ENCODE measurements around the gene MMP15.
A peak's percentile ranks its signal among the peaks of the same experiment; 100 is the strongest.
"Not testable (repeated sequence)": the region's sequence is repeated elsewhere in the genome, so short reads cannot be mapped to it uniquely, and the experiment has no call there.

MMP15 gene

GRCh38 chr16:57996406-57997175 lies 29.0 kb upstream of the MMP15 start:
- DNase-seq (ENCODE audit: low read depth in 2 of 2), result no peak

- no peak for DNase-seq (ENCODE audit: low read depth in 2 of 2)
Measured at GRCh38 chr16:57997176-57997527, 28.4 kb upstream of the MMP15 start.

GRCh38 chr16:57997528-57998265 lies 27.9 kb upstream of the MMP15 start:
- DNase-seq (ENCODE audit: low read depth in 2 of 2), result no peak

GRCh38 chr16:57998486-57998885 lies 27.1 kb upstream of the MMP15 start:
- peak in 1 of 2 donors; percentile 34 for DNase-seq (ENCODE audit: low read depth in 2 of 2)

GRCh38 chr16:57998992-57999365 lies 26.6 kb upstream of the MMP15 start:
- DNase-seq (ENCODE audit: low read depth in 2 of 2), result no peak

- DNase-seq (ENCODE audit: low read depth in 2 of 2), result no peak
Measured at GRCh38 chr16:57999366-57999970, 26.1 kb upstream of the MMP15 start.

- no peak for DNase-seq (ENCODE audit: low read depth in 2 of 2)
Measured at GRCh38 chr16:57999971-58000705, 25.4 kb upstream of the MMP15 start, which contains the start of gene ZNF319. ZNF319 (minus strand) TSS chr16:58000672; CDS start chr16:57998265, 2,407 bp downstream.

DNA sequence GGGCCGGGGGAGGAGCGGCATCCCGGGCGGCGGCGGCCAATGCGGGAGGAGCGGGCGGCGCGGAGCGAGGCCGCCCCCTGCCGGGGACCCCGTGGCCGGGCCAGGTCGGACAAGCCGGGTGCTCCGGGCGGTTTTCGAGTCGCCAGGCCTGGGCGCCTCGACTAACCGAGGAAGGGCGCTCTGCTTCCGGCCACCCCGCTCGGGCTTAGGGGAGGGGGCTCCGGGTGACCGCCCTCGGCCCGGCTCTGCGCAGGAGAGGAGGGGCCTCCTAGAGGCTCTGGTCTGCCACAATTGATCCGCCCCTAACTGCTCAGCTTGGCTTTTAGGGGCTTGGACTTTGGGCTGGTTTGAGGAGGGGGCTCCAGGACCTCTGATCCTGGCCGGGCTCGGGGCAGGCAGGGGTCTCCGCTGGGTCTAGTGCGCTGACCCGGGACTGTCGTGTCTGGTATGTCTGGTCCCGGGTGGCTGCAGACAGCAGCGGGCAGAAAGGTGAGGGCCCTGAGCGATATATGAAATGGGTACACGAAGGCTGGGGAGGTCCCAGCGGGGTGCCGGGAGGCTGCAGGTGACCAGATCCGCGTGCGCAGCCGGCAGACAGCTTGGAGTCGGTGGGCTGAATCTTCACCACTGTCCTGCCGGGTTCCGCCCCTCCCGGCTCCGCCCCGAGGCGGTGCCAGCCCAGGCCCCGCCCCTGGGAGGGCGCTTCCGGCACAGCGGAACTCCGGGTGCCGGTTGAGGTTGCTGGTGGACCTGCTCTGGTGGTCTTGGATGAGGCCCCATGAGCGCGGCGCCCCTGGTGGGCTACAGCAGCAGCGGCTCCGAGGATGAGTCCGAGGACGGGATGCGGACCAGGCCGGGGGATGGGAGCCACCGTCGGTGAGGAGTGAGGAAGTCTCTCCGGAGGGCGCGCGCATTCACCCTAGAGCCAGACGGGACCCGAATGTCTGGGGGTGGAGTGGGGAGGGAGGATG lies 24.6 kb upstream of the MMP15 start, which contains the start of gene USB1:
TSS of gene USB1 (plus strand) at position 702 of the 971 bp plus-strand sequence. CDS start at position 779, 77 bp downstream.
- DNase-seq (ENCODE audit: low read depth in 2 of 2), result peak; percentile 68

GRCh38 chr16:58001781-58002415 lies 23.7 kb upstream of the MMP15 start:
- DNase-seq (ENCODE audit: low read depth in 2 of 2), result no peak

GRCh38 chr16:58002416-58002800 lies 23.1 kb upstream of the MMP15 start:
- no peak for DNase-seq (ENCODE audit: low read depth in 2 of 2)

- no peak for DNase-seq (ENCODE audit: low read depth in 2 of 2)
Measured at GRCh38 chr16:58002936-58003335, 22.6 kb upstream of the MMP15 start.

DNA sequence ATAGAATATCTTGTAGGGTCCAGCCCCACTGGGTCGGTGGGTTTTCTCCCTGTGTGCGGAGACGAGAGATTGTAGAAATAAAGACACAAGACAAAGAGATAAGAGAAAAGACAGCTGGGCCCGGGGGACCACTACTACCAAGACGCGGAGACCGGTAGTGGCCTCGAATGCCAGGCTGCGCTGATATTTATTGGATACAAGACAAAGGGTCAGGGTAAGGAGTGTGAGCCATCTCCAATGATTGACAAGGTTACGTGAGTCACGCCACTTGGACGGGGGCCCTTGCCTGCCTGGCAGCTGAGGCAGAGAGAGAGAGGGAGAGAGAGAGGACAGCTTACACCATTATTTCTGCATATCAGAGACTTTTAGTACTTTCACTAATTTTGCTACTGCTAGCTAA lies 20.8 kb upstream of the MMP15 start:
- not testable (repeated sequence) for DNase-seq (ENCODE audit: low read depth in 2 of 2)

DNA sequence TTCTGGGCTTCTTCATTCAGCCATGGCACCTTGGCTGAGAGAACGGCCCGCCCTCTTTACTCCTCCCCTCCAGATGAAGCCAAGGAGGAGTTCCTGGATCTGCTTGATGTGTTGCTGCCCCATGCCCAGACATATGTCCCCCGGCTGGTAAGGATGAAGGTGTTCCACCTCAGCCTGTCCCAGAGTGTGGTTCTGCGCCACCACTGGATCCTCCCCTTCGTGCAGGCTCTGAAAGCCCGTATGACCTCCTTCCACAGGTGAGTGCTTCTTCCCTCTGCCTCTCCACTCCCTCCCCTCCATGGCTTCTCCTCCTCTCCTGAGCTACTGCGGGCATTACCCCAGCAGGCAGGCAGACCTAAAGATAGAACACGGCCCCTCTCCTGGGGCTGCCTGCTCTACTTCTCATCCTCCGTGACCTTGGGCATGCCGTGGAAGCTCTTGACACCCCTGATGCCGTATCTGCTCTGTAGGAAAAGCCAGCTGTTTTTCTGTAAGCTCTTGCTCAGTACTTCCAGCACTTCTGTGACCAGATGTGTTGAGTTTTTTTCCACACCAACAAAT lies 15.6 kb upstream of the MMP15 start:
- no peak for DNase-seq (ENCODE audit: low read depth in 2 of 2)

GRCh38 chr16:58010886-58011285 lies 14.7 kb upstream of the MMP15 start:
- no peak for DNase-seq (ENCODE audit: low read depth in 2 of 2)

DNA sequence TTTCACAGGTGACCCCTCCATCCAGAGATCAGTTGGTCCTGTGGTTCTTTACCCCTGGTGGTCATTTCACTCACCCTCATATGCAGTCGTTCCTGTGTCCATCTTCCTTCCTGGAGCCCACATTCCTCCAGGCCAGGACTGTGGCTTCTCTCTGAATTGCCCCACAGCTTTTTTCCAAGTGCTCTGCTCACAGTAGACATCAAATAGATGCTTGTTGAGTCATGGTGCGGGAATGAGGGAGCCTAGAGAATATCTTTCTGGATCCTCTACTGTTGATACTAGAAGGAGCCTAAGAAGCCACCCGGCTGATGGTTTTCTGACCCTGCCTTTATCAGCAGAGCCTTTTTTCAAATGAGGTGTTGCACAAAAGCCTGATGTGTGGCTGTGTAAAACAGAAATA lies 13.9 kb upstream of the MMP15 start:
- no peak for DNase-seq (ENCODE audit: low read depth in 2 of 2)

GRCh38 chr16:58012481-58012880 lies 13.1 kb upstream of the MMP15 start:
- DNase-seq (ENCODE audit: low read depth in 2 of 2), result no peak

DNA sequence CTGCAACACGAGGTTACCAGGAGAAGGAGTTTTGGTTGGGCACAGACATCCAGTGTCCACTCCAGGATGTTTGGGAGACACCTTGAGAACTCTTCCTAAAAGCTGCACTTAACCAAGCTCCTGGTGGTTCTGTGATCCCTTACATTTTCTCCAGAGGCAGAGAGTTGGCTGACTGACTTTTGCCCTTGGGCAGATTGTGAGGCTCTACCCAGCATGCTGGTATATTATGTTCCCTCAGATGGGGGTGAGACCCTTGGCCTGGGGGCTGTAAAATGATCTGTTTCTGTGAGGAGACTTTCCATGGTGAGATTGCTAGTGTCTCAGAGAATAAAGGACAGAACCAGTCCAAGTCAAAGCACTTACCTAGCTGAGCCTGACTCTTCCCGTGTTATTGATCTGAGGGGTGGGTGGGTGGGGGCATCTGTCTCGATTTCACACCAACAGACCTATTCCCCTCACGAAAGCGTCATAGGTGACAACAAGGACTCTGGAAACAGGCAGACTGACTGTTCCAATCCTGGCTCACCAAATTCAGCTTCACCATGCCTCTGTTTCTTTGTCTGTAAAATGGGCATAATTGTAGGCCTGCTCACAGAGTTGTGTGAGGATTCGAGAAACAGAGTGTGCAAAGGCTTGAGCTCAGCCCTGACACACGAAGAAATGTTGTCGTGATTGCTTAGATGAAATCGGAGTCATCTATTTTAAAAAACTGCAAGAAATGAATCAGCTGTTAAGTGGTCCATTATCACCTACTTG lies 12.2 kb upstream of the MMP15 start:
- no peak for DNase-seq (ENCODE audit: low read depth in 2 of 2)

DNA sequence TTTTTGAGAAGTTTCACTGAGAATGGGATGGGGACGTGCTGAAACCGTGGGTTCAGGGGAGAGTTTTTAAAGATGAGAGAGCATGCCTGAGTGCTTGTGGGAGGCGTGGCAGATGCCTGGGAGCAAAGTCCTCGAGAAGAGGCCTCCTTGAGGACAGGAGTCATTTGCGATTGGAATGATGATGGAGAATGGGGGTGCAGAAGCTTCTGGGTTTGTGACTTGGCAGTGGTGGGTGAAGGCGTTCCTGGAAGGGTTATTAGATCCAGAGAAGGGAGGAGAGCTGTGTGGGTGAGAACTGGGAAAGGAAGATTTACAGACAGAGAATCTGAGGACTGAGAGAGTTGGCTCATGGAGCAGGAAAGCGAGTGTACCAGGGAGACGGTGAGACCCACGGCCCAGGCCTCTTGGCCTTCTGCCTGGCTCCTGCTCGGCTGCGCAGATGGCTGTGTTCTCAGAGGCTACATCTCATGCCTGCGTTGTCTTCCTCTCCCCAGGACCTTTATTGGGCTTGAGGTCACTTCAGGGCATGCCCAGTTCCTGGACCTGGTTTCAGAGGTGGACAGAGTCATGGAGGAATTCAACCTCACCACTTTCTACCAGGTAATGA lies 8.6 kb upstream of the MMP15 start:
- DNase-seq (ENCODE audit: low read depth in 2 of 2), result no peak

GRCh38 chr16:58018803-58019202 lies 6.8 kb upstream of the MMP15 start:
- DNase-seq (ENCODE audit: low read depth in 2 of 2), result no peak

Measured in stimulated activated CD8-positive, alpha-beta memory T cell treated with anti-CD3 and anti-CD28 coated beads, Interleukin-7, amount 100 ng/mL, for 1 hour (primary cell).